NCI-H2081 treated with DMSO at 0.1 percent for 48 hours (cell line): Measurements from ENCODE around the gene PELI1.

Experiments used
- DNase-seq: peaks from one replicate; lab custom pipeline; 2025; lab: John Stamatoyannopoulos, UW

Gene PELI1

GRCh38 chr2:64144057-64145013 lies at the start of gene PELI1:
Gene PELI1, minus strand, starts transcription at chr2:64144420. Its CDS starts 36,110 bp downstream, at chr2:64108310.
- DNase-seq, result peak; percentile 98

GRCh38 chr2:64193491-64193890 lies 49.3 kb upstream of the PELI1 start:
- no peak for DNase-seq

GRCh38 chr2:64192664-64193105 lies 48.5 kb upstream of the PELI1 start:
- DNase-seq, result no peak

GRCh38 chr2:64192125-64192479 lies 47.9 kb upstream of the PELI1 start:
- no peak for DNase-seq

- no peak for DNase-seq
These were observed 45.4 kb upstream of the PELI1 start for GRCh38 chr2:64189586-64189985.

- DNase-seq, result no peak
These were observed 44.9 kb upstream of the PELI1 start for GRCh38 chr2:64189167-64189566.

GRCh38 chr2:64186699-64187605 lies 42.7 kb upstream of the PELI1 start:
- no peak for DNase-seq

GRCh38 chr2:64179582-64180321 lies 35.5 kb upstream of the PELI1 start:
- no peak for DNase-seq

- no peak for DNase-seq
These were observed 33.1 kb upstream of the PELI1 start for GRCh38 chr2:64177315-64177714.

GRCh38 chr2:64175419-64176197 lies 31.4 kb upstream of the PELI1 start:
- no peak for DNase-seq

- no peak for DNase-seq
These were observed 29.2 kb upstream of the PELI1 start for GRCh38 chr2:64173156-64174135.

GRCh38 chr2:64168756-64169155 lies 24.5 kb upstream of the PELI1 start:
- no peak for DNase-seq

GRCh38 chr2:64168201-64168600 lies 24.0 kb upstream of the PELI1 start:
- no peak for DNase-seq

- DNase-seq, result no peak
These were observed 22.6 kb upstream of the PELI1 start for GRCh38 chr2:64166637-64167420.

- no peak for DNase-seq
These were observed 22.0 kb upstream of the PELI1 start for GRCh38 chr2:64166212-64166611.

- no peak for DNase-seq
These were observed 21.5 kb upstream of the PELI1 start for GRCh38 chr2:64165706-64166105.

- DNase-seq, result no peak
These were observed 20.4 kb upstream of the PELI1 start for GRCh38 chr2:64164629-64165028.

- DNase-seq, result no peak
These were observed 18.3 kb upstream of the PELI1 start for GRCh38 chr2:64162516-64162915.

GRCh38 chr2:64157792-64158191 lies 13.6 kb upstream of the PELI1 start:
- no peak for DNase-seq
